Uterus (tissue), 4 donors: ENCODE measurements around the gene DOCK4. TPM values are rescaled to one million over a fixed set of nuclear protein-coding genes. Genes with fewer than 3 reads are reported as not detected.

Experiments used
- DNase-seq, 2 donors: peaks; one replicate each; pipeline ENCODE4 v3.0.0-alpha.2; 2019 to 2020
- H3K27ac ChIP-seq, 2 donors: fragments of 200-600 bp; sonication (generic); 1 replicate in 1 of 2; 2 replicates in 1 of 2; pipeline ENCODE4 v1.5.1; 2016 to 2018
- H3K27me3 ChIP-seq, 2 donors: fragments of 200-600 bp; sonication (generic); one replicate each; pipeline ENCODE4 v1.5.1; 2018 to 2019; ENCODE audit warnings: control low read depth in 1 of 2
- H3K36me3 ChIP-seq, 2 donors: fragments of 200-600 bp; sonication (generic); one replicate each; pipeline ENCODE4 v1.5.1; 2019; ENCODE audit warnings: control low read depth in 1 of 2
- H3K4me1 ChIP-seq, 2 donors: fragments of 200-600 bp; sonication (generic); one replicate each; pipeline ENCODE4 v1.5.1; 2018 to 2019; ENCODE audit warnings: control low read depth in 1 of 2
- H3K4me3 ChIP-seq, 2 donors: fragments of 200-600 bp; sonication (generic); 1 replicate in 1 of 2; 2 replicates in 1 of 2; pipeline ENCODE4 v1.5.1; 2018 to 2019; ENCODE audit warnings: mild to moderate bottlenecking in 1 of 2
- H3K9me3 ChIP-seq, 2 donors: fragments of 200-600 bp; sonication (generic); one replicate each; pipeline ENCODE4 v1.5.1; 2019; ENCODE audit warnings: control low read depth in 1 of 2
- CTCF ChIP-seq, 4 experiments: fragments of 200-600 bp in 2 of 4; fragments of 450-650 bp in 2 of 4; sonication (generic) in 2 of 4; IDR thresholded peaks; one replicate each; pipeline ENCODE4 v1.5.1; 2016 to 2019; ENCODE audit warnings: antibody characterized with exemption in 4 of 4, mild to moderate bottlenecking in 2 of 4, moderate library complexity in 1 of 4
- POLR2A ChIP-seq, 2 donors: fragments of 450-650 bp; IDR thresholded peaks; one replicate each; pipeline ENCODE4 v1.6.1; 2016; ENCODE audit warnings: antibody characterized with exemption in 2 of 2, mild to moderate bottlenecking in 1 of 2, moderate library complexity in 1 of 2
- intact Hi-C: fragments of 100-400 bp; cut with DNase I; formaldehyde crosslinking; loops from one replicate; pipeline ENCODE4 v1.15.1; 2023; ENCODE audit warnings: low total_unique reads
- total RNA-seq, 4 donors: library from RNA; depleted of rRNA in 3 of 4; stranded (reverse); fragments of >200 nt in 3 of 4; gene quantifications; one replicate each; pipeline versions ENCODE4 v1.1.0 to v1.2.4, GENCODE V29; 2014 to 2023
- donor health status: DM: yes; HTN: yes; CAD: no.

DOCK4 gene
- total RNA-seq, 4 donors from 2014 or later, result 48.8 to 217 (median 72.3) TPM

DNA sequence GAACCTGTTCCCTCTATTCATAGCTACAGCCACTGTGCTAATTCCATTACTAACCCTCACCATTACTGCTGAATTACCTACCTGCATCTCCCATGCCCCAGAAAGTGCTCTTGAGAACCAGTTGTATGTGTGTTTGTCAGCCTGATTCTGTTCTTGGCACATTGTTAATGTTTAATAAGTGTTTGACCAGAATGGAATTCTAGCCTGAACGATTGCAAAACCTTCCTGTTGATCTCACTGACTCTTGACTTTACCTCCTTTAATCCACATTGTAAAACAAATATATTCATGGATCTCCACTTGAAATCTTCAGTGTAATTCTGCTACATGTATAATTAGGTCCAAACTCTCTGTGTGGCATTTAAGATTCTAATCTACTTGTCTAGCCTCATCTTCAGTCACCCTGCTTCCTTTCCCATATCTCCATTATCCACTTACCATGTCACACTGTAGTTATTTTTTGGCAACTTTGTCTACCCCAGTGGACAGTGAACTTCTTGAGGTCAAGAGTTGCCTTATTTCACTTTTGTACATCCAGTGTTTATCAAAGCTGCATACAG, 5.2 kb upstream of the DOCK4 start:
- Histone ChIP-seq H3K27me3 (no peaks in the 10 kb centered on the region), H3K27ac (no peak overlapping the region), H3K4me3 (no peak overlapping the region), H3K36me3 (no peaks in the 10 kb centered on the region), H3K9me3 (no peaks in the 10 kb centered on the region), H3K4me1 (no peaks in the 10 kb centered on the region)
- DNase-seq, result no peak
- intact Hi-C loops, result no loop called here
- TF ChIP-seq POLR2A (IDR thresholded peaks at IDR 0.05) (no peak), CTCF (IDR thresholded peaks at IDR 0.05) (no peak)

GRCh38 chr7:112207765-112208164, 1.6 kb upstream of the DOCK4 start:
- Histone ChIP-seq H3K4me3 (no peak overlapping the region), H3K27ac (no peak overlapping the region)
- intact Hi-C loops, result no loop called here

DNA sequence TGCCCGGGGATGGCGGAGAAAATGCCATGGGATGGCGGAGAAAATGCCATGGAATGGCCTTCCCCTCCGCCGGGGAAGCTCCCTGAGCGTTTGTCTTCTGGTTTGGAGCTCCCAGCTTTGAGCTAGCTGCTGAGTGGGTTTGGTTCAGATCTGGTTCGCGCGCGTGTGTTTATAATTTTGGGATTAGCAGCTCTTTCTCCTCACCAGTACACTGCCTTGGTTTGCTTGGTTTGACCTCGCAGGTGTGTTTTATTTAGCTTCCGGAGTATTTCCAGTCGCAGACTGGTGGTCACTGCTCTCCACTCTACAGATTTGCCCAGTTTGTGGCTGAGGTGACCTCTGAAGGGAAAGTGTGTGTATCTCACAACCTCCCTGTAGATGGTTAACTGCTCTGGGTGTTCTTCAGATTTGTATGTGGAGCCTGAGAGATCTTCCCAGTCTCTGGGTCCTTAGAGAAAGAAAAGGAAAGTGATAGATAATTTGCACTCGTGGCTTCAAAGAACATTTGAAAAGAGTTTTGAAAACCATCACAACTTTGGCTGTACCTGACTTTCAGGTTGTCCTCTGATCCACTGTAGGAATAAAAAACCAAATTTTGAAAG, 893 bp upstream of the DOCK4 start:
- peak in 1 of 2 donors; percentile 30 for DNase-seq
- intact Hi-C loops, result no loop called here
- Histone ChIP-seq H3K27me3 (no peaks in the 10 kb centered on the region), H3K4me1 (no peaks in the 10 kb centered on the region), H3K4me3 (peak overlapping the region; percentile 87 to 94), H3K36me3 (no peaks in the 10 kb centered on the region), H3K27ac (peak overlapping the region; percentile 64 to 85), H3K9me3 (no peaks in the 10 kb centered on the region)
- TF ChIP-seq POLR2A (IDR thresholded peaks at IDR 0.05), result no peak

More at GRCh38 chr7:112207765-112208164, 1.6 kb upstream of the DOCK4 start:
- Histone ChIP-seq H3K4me1 (no peaks in the 10 kb centered on the region), H3K36me3 (no peaks in the 10 kb centered on the region), H3K9me3 (no peaks in the 10 kb centered on the region), H3K27me3 (no peaks in the 10 kb centered on the region)
- no peak for DNase-seq
- no peak for TF ChIP-seq POLR2A (IDR thresholded peaks at IDR 0.05)
- no peak for TF ChIP-seq CTCF (IDR thresholded peaks at IDR 0.05)

GRCh38 chr7:112205343-112206237, 609 bp downstream of the DOCK4 start:
- no peaks in the 10 kb centered on the region for H3K4me1 ChIP-seq
- H3K36me3 ChIP-seq, result no peaks in the 10 kb centered on the region
- peak overlapping the region; percentile 87 to 94 for H3K4me3 ChIP-seq
- no peaks in the 10 kb centered on the region for H3K27me3 ChIP-seq
- H3K9me3 ChIP-seq, result no peaks in the 10 kb centered on the region
- peak; percentile 54 to 57 for DNase-seq
- intact Hi-C loops, result no loop called here
- TF ChIP-seq POLR2A (IDR thresholded peaks at IDR 0.05), result no peak
- no peak for TF ChIP-seq CTCF (IDR thresholded peaks at IDR 0.05)
- H3K27ac ChIP-seq, result peak overlapping the region; percentile 82 to 85

DNA sequence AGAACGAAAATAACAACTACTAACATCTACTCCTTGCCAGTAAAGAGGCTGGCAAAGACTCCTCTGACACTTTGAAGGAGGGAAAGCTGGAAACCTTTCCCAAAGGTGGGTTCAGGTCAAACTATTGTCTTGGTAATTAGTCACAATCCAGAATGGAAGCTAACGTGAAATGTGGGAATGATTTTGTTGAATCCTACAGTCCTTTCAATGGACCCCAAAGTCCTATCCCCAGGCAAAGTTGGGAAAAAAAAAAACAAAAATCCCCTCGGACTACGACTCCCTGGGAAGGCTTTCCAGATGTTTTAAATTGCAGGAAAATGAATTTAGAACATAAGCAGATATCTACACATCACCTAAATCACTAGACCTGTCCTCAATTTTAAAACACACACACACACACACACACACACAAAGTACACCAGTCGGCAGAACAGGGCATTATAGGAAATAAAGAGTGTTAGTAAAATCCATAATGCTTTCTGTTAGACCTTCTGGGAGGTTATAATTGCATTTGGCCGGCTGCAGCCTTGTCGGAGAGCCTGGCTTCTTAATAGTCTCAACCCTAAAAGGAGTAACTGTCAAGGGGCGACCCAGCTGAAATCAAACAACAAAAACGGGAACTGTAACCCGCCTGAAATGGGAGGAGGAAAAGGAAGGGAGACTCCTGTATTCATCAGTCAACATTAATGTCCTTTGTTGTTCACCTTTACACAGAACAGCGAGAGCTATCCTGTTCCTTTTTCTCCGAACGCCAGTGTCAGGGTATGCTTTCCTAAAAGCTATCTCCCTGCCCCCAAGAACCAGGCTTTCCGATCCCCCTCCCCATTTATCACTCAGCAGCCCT, 1.5 kb downstream of the DOCK4 start:
- Histone ChIP-seq H3K9me3 (no peaks in the 10 kb centered on the region), H3K4me1 (no peaks in the 10 kb centered on the region), H3K36me3 (no peaks in the 10 kb centered on the region), H3K27ac (peak overlapping the region; percentile 82 to 85), H3K27me3 (no peaks in the 10 kb centered on the region), H3K4me3 (peak overlapping the region; percentile 87 to 94)
- no peak for TF ChIP-seq POLR2A (IDR thresholded peaks at IDR 0.05)
- no peak for TF ChIP-seq CTCF (IDR thresholded peaks at IDR 0.05)
- intact Hi-C loops, result no loop called here
- DNase-seq, result no peak
